ENCODE data around the gene TOX2.
A peak's percentile ranks its signal among the peaks of the same experiment; 100 is the strongest.

TOX2 gene

DNA sequence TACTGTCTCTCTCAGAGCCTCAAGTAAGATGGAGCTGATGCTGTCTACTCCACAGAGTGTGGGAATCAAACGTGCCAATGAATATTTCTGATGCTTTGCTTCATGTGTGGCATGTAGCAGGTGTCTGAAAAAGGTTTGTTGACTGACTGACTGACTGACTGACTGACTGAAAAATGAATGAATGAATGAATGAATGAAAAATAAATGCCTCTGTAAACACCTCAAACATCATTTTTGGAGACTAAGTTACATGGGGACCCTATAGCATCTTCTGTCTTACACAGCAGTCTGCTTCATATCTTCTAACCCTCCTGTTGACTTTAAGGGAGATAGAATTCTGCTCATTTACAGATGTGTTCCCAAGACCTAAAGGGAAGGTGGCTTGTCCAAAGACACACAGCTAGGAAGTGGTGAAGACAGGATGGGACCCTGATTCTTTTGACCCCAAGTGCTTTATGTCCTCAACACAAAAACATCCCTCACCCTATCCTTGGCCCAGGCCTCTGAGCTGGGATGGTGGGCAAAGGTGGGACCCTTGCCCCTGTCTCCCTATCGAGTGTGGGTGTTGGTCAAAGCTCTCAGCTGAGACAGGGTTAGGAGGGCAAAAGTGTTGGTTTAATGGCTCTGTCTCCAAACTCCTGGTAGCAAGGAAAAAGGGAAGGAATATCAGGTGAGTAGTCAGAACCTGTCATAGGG, 104.4 kb downstream of the TOX2 start:
- DNase-seq (ENCODE audit: low read depth), result no peak

DNA sequence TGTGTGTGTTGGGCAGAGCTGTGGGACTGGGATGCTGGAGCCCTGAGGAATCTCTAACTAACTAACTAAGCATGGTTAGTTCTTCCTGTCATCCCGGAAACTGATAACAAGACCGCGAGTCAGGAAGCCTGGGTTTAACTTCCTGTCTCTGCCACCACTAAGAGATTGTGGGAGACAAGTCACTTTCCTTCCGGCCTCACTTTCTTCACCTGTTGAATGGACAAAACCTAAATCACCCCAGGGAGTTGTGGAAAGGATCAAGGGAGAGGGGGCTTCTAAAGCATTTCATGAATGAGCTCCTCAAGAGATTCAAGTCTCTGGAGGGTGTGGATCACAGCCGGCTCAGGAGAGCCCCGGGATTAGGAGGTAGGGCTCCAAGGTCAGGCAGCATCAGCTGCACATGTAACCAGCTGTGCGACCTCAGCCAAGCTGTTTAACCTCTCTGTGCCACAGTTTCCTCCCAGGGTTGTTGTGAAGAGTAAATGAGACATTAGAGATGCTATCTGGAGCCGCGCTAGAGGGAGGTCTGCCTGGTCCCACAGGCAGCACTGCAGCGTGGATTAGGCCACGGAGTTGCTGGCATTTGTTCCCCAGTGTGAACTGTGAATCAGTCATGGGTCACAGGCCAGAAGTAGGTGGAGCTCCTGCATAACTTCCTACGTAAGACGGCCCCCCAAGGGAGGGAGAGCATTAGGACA, 105.1 kb downstream of the TOX2 start:
- peak; percentile 8 for DNase-seq (ENCODE audit: low read depth)

DNA sequence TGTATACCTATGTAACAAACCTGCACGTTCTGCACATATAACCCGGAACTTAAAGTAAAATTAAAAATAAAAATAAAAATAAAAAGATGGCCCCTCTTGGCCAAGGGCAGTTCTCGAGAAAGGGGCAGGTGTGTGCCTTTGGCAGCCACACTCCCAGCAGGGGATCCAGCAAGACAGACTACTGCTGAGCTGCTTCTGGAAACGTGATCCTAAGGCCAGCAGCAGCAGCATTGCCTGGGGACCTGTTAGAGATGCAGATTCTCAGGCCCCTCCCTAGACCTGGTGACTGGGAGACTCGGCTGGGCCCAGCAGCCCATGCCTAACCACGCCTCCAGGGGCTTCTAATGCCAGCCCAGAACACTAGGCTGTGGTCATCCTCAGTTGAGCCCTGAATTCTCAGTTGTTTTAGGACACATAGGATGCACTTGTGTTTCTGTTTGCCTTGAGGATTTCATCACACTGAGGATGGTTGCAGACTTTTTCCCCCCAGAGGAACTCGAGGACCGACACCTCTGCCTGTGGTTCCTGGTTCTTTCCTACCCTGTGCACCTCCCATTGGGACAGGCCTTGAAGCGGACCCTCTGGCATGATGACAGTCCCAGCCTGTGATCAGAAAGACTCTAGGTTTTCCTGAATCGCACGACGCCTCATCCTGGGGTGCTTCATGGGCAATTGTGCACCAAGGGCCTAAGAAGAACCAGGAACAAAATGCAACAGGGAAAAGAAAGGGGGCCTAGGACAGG, 105.9 kb downstream of the TOX2 start:
- no peak for DNase-seq (ENCODE audit: low read depth)

DNA sequence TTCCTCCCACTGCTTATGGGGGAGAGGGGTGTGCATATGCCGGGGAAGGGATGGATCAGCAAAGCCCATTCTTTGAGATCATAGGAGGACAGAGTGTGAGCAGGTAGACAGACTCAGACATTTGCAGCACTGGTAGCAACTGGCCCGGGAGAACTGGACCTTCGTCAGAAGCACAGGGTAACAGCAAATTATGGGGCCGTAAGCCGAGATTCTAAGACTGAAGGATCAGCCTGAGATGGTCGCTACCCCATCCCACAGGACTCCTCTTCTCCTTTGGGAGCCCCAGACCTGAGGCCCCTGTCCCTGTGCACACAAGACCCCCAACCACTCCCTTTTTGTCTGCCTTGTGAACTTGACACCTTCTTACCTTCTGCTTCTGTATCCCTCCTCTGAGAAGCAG, 106.5 kb downstream of the TOX2 start:
- no peak for DNase-seq (ENCODE audit: low read depth)

DNA sequence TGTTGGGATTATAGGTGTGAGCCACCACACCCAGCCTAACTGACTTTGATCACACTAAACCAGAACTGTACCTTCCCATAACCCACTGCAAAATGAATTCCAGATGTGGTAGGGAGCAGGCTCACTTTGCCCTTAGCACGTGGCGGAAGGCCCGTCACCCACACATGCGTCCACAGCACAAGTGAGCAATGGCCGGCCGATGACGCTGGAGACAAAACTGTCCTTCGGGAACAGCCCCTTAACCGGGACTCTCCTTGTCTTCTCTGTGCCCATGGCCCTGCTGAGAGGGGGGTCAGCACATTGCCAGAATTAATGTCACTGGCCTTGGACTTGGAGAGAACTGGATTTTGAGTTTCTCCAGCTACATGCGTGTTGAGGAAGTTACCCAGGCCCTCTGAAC, 107.2 kb downstream of the TOX2 start:
- no peak for DNase-seq (ENCODE audit: low read depth)

DNA sequence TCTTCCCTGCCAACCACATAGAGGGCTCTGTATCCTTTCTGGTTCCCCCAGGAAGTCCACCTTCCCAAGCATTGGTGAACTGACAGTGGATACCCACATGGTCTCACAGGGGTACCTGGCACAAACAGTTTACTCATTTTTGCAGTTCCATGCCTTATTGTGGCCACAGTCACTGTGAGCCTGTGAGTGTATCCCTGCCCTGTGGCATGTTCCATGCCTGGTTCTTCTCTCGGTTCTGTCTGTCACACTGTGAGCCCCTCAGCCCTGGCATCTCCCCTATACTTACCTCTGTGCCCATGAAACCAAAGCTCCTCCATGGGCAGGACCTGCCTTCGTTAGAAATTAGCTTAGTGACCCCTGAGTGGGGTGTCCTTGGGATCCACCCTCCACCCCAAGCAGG, 107.8 kb downstream of the TOX2 start:
- no peak for DNase-seq (ENCODE audit: low read depth)

DNA sequence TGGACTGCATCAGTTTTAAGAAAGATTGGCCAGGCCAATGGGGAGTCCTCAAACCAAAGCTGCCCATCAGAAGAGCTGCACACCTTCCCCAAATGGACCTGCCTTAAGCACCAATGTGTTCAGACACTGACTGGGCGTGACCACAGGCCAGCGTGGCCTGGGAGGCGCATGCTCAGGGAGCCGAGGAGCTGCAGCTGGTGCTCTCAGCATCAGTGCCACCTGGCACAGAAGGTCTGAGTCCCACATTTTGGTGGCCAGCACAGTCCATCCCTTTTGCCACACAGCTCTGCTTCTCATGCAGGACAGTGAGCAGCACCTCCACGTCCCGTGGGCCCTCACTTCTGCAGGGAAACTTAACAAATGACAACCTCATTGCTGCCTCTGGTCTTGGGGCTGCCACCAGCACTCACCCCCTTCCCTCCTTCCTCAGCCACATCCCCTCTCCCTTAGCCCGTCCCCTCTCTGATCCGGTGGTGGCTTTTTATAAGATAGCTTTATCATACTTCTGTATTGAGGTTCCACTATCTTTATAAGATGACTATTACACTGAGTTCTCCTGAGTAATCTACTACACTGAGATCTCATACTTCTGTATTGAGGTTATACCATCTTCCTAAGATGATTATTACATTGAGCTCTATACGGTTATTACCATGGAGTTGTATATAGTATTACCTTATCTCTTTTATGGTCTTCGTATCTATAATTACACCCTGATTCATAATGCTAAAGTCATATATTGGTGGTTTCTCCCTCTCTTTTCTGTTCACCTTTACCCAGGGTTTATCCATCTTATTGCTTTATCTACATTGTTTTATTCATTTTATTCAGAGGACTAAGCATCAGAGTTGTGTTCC, 109.1 kb downstream of the TOX2 start:
- DNase-seq (ENCODE audit: low read depth), result no peak

DNA sequence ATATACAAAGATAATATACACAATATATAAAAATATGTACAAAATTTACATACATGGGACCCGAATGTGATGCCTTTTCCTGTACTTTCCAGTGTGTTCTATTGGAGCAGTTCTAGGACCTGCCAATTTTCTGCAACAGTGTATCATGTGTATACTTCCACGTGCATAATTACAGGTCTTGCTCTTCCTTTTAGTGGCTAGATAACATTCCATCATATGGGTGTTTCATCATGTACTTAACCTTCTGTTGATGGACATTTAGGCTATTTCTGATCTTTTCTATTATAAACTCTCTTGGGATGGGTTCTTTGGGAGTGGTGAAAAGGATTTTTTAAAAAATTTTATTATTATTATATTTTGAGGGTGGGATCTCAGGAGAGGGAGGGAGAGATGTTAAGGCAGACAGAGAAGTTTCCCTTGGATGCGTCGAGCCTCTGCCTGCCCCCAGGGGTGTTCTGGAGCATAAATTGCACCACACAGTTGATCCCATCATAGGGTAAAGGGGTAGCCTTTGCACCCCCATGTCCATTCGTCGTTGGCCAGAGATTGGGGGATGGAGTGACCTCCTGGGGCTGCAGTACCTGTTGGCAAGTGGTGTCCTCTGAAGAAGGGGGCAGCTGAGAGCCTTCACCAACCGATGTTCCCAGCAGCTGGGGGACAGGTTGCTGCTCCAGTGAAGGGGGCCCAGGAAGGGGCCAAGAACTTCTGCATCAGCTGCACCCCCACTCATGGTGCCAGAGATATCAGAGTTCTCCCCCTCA, 110.3 kb downstream of the TOX2 start:
- DNase-seq (ENCODE audit: low read depth), result no peak

DNA sequence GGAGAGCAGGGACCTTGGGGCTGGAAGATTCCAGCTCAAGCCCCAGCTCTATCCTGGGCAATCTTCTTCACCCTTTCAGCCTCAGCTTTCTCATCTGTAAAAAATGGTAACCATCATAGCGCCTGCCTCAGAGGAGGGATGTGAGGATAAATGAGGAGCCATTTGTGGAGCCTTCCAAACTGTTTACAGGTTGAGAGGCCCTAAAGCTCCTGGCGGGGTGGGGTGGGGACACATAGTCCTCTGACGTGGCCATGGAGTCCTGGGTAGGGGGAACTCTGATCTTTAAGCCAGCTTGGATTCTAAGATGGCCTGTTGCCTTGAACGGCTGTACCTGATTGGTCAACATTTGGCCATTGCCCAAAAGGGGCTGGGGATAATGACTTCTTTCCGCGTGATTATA, 111.1 kb downstream of the TOX2 start:
- DNase-seq (ENCODE audit: low read depth), result no peak

DNA sequence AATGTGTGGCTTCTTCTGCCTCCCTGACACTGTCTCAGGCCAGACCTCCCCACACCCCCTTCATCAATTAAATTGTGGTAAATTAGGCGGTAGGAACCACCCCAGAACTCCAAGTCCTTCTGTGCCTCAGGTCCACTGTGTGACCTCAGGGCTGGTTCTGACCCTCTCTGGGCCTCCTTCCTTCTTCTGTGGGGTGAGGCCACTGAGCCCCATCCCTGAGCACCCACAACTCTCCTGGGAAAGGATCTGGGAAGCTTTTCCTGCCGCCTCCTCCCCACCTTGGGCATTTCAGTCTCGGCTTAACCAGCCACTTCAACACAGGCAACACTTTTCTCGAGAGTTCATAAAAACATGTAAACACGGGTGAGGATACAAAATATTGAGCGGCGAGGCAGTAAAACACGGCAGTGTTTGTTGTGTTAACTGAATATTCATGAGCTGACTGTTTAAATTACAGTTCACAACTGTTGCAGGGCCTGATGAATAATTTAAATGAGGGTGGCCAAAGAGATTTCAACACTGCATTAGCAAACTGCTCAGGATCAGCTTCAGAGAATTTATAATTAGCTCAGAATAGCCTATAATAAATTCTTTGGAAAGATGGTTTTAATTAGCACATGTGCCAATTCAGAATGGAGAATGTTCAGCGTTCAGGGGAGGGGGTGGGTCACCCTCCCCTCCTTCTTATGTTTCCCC, 112.1 kb downstream of the TOX2 start:
- DNase-seq (ENCODE audit: low read depth), result no peak

DNA sequence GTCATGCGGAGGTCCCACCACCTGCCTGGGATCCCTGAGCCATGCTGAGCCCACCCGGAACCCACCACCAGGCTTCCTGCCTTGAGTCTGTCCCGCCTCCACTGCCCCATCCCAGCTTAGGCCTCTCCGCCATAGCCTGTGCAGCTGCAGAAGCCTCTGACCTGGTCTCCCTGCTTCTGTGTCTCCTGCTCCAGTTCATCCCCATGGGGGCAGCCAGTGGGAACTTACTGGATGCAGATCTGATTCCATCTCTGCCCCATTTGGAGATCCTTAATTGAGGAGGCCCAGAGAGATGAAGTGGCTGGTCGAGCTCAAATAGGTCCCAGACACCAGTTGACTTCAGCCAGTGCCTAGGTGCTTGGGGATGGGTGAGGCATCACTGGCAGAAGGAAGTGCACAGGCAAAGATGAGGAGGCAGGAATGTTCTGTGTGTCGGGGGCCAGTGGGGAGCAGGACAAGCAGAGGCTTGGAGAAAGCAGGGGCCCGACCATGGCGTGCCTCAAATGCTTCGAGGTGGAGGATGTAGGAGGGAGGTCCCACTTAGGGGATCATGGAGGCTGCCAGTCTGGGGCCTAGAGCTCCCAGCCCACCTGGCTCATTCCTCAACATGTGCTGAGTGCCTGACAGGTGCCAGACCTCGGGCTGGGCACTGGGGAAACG, 112.8 kb downstream of the TOX2 start:
- DNase-seq (ENCODE audit: low read depth), result no peak

DNA sequence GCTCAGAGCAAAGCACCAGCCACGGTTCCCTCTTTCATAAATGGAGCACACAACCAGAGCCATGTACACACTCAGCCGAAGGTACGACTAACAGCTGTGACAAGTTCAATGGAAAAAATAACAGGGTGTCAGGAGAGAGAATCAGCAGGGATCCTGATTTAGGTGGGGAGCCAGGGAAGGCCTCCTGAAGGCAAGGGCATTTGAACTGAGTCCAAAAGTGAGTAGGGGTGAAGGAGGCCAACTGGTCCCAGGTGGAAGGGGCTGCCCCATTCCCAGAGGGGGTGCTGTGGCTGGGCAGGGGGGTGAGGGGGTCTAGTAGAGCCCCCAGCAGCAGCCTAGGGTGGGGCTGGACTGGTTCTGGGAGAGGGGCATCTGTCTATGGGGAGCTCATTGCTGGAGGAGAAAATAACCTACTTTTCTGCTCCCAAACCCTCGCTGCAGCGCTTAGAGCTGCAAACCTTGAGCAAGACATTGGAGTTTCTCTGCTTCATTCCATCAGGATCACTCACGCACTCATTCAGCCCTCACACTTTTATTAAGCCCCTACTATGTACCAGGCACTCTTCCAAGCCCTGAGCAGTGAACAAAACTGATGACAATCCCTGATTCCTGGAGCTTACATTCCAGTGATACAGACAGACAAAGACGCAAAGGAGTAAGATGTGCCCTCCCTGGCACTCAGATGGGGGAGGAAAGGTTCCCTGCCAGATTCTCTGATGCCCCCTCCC, 113.5 kb downstream of the TOX2 start:
- no peak for DNase-seq (ENCODE audit: low read depth)

DNA sequence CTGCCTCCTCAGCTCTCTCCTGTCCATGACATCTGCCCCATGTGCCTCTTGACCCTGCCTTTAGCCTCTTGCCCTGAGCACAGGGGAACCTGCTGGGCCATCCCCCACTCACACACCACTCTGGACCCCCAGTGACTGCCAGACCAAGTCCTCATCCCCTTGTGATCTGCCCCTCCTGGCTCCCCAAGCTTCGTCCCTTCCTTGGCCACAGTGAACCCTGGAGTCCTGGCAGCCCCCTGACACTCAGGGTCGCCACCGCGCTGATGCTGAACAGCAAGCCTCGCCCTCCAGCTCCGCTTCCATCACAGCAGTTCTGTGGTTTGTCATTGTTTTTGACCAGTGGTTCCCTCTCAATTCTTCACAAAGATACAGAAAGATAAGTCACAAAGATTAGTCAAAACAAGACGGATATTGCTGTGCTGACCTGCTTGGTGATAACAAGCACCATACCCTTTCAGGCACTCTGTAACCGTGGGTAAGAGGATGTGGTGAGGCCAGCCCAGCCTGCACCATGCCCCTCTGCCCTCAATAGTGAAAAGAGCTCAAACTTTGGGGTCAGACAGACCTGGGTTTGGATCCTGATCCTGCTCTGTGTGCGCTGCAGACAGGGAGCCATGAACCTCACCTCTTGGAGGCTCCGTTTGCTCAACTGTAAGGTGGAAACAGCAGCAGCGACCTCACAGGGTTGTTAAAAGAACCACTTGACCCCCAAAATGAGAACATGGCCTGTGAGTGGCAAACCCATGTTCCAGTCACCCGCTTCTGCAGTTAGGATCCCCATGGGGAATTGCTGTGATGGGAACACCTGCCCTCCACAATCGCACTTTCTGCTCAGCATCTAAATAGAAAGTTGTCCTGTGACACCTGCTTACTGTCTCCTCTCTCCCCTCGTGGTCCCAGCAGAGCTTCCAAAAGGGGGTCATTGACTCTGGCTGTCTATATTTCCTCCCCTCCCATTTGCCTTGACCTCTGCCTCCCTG, 114.5 kb downstream of the TOX2 start:
- DNase-seq (ENCODE audit: low read depth), result no peak

DNA sequence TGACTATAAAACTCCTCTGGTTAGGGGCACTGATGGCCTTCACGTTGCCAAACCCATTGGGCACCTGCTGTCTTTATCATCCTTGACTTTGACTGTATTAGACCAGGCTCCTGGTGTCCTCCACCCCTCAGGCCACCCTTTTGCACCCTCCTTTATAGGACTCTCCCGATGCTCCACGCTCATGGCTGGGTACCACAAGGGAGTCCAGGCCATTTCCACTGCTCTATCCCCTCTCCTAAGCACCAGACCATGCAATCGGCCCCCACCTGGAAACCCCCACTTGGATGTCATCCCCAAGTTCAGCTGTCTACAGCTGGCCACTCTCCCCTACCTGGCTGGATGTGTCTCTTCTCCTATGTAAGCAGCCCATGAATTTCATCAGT, 115.2 kb downstream of the TOX2 start:
- DNase-seq (ENCODE audit: low read depth), result no peak

DNA sequence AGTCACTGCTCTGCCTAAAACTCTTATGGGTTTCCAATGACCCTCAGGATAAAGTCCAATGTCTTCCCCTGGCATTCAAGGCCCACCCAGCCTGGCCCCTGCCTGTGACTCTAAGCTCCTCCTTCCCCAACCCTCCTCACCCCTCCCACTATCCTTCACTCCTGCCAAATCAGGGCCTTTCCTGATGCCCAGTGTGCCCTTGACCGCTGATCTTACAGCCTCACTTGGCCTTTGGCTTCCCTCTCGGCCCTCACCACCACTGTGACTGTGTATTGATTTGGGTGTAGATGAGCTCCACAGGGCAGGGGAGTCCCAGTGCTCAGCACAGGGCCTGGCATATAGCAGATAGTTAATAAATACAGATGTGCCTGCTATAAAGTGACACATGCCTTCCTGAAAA, 115.7 kb downstream of the TOX2 start:
- no peak for DNase-seq (ENCODE audit: low read depth)

DNA sequence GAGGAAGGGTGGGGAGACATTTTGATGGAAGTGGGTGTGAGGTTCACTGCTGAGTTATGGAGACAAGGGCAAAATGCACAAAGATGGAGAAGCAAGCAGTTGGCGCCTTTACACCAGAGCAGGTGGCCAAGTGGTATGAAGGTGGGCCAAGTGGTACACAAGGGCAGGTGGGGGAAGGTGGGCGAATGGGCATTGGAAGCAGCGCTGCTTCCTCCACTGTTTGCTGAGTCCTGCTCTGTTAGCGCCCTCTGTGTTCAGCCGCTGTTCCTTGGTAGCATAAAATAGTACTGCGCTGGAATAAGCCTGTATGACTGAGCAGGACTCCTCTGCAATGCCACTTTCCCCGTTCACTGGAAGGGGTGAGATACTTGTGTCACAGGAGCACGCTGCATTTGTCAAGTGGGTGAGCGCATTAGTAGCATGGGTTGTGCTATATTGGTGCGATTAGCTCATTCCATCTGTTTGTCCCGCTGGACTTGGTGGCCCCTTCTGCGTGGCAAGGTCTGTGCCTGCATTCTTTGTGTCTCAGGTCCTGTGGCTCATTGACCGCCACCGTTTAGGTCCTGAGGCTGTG, 116.4 kb downstream of the TOX2 start:
- DNase-seq (ENCODE audit: low read depth), result no peak

DNA sequence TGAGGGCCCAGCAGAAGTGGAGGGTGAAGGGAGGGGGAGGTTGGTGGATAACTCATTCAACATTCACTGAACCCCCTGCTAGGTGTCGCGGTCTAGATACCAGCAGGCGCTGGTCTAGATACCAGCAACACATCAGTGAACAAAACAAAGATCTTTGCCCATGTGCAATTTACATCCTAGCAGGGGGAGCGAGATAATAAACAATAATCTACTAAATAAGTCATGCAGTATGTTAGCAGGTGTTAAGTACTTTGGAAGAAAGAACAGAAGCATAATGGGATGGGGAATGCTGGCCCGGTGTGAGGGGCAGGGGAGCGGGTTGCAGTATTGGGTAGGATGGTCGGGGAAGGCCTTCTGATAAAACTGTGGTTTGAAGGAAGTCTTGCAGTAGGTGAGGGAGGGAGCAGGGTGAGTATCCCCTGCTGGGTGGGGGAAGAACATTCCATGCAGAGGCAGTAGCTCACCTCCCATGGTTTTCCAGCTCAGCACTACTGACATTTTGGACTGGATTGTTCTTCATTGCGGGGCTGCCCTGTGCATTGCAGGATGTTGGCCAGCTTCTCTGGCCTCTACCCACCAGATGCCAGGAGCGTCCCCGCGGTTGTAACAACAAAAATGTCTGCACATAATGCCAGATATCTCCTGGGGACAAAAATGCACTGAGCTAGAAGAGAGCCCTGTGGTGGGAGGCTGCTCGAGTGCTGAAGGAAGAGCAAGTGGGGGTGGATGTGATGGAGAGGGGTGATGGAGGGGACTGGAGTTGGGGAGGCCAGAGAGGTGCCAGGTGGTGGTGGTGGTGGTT, 117.3 kb downstream of the TOX2 start:
- DNase-seq (ENCODE audit: low read depth), result no peak

Measured in activated T-cell treated with anti-CD3 and anti-CD28 coated beads for 24 hours (primary cell).